HepG2 (cell line): ENCODE data around the gene GSS. TPM values are rescaled to one million over a fixed set of nuclear protein-coding genes. Genes with fewer than 3 reads are reported as not detected.

Experiments
- AGO1 ChIP-seq: fragments of 200-400 bp; formaldehyde crosslinking; IDR thresholded peaks from 2 replicates; pipeline ENCODE4 v1.6.1; 2017; ENCODE audit warnings: mild to moderate bottlenecking, low read depth, low read length, moderate library complexity; ENCODE audit not compliant: poor library complexity, severe bottlenecking
- CAMTA2 ChIP-seq: sonication (generic); formaldehyde crosslinking; IDR thresholded peaks from 2 replicates; pipeline ENCODE4 v1.4.0; 2020; ENCODE audit warnings: mild to moderate bottlenecking, missing genetic modification reagents, borderline replicate concordance
- CREM ChIP-seq, 2 experiments: sonication (generic) in 1 of 2; formaldehyde crosslinking in 1 of 2; IDR thresholded peaks; 2 replicates each; pipeline versions ENCODE4 v1.4.0 to v1.6.1; 2016 to 2020; ENCODE audit warnings: antibody characterized with exemption in 1 of 2, mild to moderate bottlenecking in 1 of 2, missing genetic modification reagents in 1 of 2
- HOXA9 ChIP-seq: sonication (generic); formaldehyde crosslinking; IDR thresholded peaks from 2 replicates; pipeline ENCODE4 v1.8.1; 2022; ENCODE audit warnings: missing genetic modification reagents, mild to moderate bottlenecking, moderate library complexity, borderline replicate concordance
- KDM2A ChIP-seq: sonication (generic); formaldehyde crosslinking; IDR thresholded peaks from 2 replicates; pipeline ENCODE4 v1.4.0; 2020; ENCODE audit warnings: low read depth, missing genetic modification reagents, borderline replicate concordance
- KDM5B ChIP-seq: sonication (generic); formaldehyde crosslinking; IDR thresholded peaks from 2 replicates; pipeline ENCODE4 v1.4.0; 2020; ENCODE audit warnings: missing genetic modification reagents, mild to moderate bottlenecking, borderline replicate concordance
- MBD4 ChIP-seq: IDR thresholded peaks from 2 replicates; pipeline ENCODE4 v1.6.1; 2012; ENCODE audit warnings: low read length, inconsistent platforms, borderline replicate concordance
- NR2F6 ChIP-seq, 2 experiments: IDR thresholded peaks; 2 replicates each; pipeline ENCODE4 v1.6.1; 2016; ENCODE audit warnings: antibody characterized with exemption in 1 of 2, mild to moderate bottlenecking in 1 of 2
- PHF8 ChIP-seq: sonication (generic); formaldehyde crosslinking; IDR thresholded peaks from 2 replicates; pipeline ENCODE4 v1.5.0; 2020; ENCODE audit warnings: missing genetic modification reagents
- ZNF274 ChIP-seq: sonication (generic); formaldehyde crosslinking; IDR thresholded peaks from 2 replicates; pipeline ENCODE4 v1.5.1; 2020; ENCODE audit warnings: mild to moderate bottlenecking, missing genetic modification reagents
- ZNF552 ChIP-seq: sonication (generic); formaldehyde crosslinking; IDR thresholded peaks from 2 replicates; pipeline ENCODE4 v1.9.0; 2022; ENCODE audit warnings: missing genetic modification reagents, mild to moderate bottlenecking, borderline replicate concordance
- ZNF780A ChIP-seq: sonication (generic); formaldehyde crosslinking; IDR thresholded peaks from 2 replicates; pipeline ENCODE4 v1.8.0; 2022; ENCODE audit warnings: mild to moderate bottlenecking, missing genetic modification reagents, moderate library complexity
- polyA plus RNA-seq, 8 experiments: library from polyadenylated mRNA; depleted of rRNA in 3 of 8; stranded (reverse) in 7 of 8; unstranded in 1 of 8; fragments of >200 nt; fragmentation: Illumina TruSeq in 4 of 8; extraction: Trizol in 4 of 8; gene quantifications; 2 replicates each; pipeline versions ENCODE4 v1.2.1 to v1.2.3, GENCODE V29; 2011 to 2016; ENCODE audit warnings: low read depth in 4 of 8, missing spikeins in 1 of 8, mixed read lengths in 1 of 8; ENCODE audit not compliant: insufficient read depth in 1 of 8
- total RNA-seq, 5 experiments: library from RNA; depleted of rRNA; stranded (reverse); fragments of >200 nt; fragmentation: Illumina TruSeq; extraction: Trizol; gene quantifications; 2 replicates each; pipeline ENCODE4 v1.2.3, GENCODE V29; 2016; ENCODE audit warnings: low read depth in 1 of 5
- TF ChIP-seq, protein P1 (sequence below): sonication (generic); formaldehyde crosslinking; IDR thresholded peaks from 2 replicates; pipeline ENCODE4 v1.5.1; 2020; ENCODE audit warnings: mild to moderate bottlenecking, missing genetic modification reagents, moderate library complexity
- TF ChIP-seq, protein P2 (sequence below): sonication (generic); formaldehyde crosslinking; IDR thresholded peaks from 2 replicates; pipeline ENCODE4 v1.4.0; 2020; ENCODE audit warnings: missing genetic modification reagents
- TF ChIP-seq, protein P3 (sequence below): sonication (generic); formaldehyde crosslinking; IDR thresholded peaks from 2 replicates; pipeline ENCODE4 v1.5.0; 2020; ENCODE audit warnings: mild to moderate bottlenecking, missing genetic modification reagents, moderate library complexity
- TF ChIP-seq, protein P4 (sequence below): sonication (generic); formaldehyde crosslinking; IDR thresholded peaks from 2 replicates; pipeline ENCODE4 v1.5.1; 2020; ENCODE audit warnings: mild to moderate bottlenecking, moderate library complexity, missing genetic modification reagents
- TF ChIP-seq, protein P5 (sequence below): IDR thresholded peaks from 2 replicates; pipeline ENCODE4 v1.6.1; 2016; ENCODE audit warnings: low read depth

GSS gene
- total and polyA plus RNA-seq, 2 of the 13 experiments (the other 11 are each of a cell fraction or from before 2014, with no cell fraction given), result 80.1 to 102 TPM

DNA sequence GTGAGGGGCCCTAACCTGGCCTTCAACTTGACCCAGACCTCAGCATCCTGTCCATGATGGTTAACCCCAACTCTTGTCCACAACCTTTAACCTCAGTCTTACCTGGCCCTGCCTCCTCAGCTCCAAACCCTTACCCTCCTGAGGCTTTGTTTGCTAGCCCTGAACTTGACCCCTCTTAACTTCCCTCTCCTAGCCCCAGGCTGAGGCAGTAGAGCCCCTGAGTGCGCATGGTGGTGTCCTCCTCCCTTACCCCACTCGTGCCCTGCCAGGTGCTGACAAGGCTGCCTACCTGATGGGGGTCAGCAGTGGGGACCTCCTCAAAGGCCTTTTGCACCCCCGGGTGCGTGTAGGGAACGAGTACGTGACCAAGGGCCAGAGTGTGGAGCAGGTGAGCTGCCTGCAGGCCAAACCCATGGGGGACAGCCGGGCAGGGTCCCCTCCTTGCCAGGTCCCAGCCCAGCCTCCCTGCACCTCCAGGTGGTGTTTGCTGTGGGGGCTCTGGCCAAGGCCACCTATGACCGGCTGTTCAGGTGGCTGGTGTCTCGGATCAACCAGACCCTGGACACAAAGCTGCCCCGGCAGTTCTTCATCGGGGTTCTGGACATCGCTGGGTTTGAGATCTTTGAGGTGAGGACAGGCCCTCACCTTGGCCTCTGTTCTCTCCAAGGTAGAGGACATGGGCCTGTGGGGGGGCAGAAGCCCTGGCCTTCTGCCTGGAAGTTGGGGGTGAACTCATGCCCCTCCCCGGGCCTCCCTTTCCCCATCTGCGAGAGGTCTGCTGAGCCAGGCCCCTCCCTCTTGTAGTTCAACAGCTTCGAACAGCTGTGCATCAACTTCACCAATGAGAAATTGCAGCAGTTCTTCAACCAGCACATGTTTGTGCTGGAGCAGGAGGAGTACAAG, 31.9 kb upstream of the GSS start (continued):
- TF ChIP-seq PHF8 (CRISPR knock-in tag) (0 out of 2 replicates have a peak, but pooled peaks have one; percentile 25), KDM5B (CRISPR knock-in tag) (peak; percentile 26; the same call in 1 of the 2 replicates), CREM (IDR thresholded peaks at IDR 0.05) (no peak), CREM (CRISPR knock-in tag; IDR thresholded peaks at IDR 0.05) (no peak), AGO1 (peak; percentile 40), NR2F6 (IDR thresholded peaks at IDR 0.05) (peak; percentile 67), NR2F6 (CRISPR knock-in tag; IDR thresholded peaks at IDR 0.05) (no peak), CAMTA2 (CRISPR knock-in tag) (no peak), ZNF552 (CRISPR knock-in tag) (no peak), MBD4 (no peak), HOXA9 (CRISPR knock-in tag) (peak; percentile 71; the same call in 1 of the 2 replicates), ZNF274 (CRISPR knock-in tag) (0 out of 2 replicates have a peak, but pooled peaks have one; percentile 17), KDM2A (CRISPR knock-in tag) (peak; percentile 64), ZNF780A (CRISPR knock-in tag) (0 out of 2 replicates have a peak, but pooled peaks have one; percentile 10)
- TF ChIP-seq, protein P1, sequence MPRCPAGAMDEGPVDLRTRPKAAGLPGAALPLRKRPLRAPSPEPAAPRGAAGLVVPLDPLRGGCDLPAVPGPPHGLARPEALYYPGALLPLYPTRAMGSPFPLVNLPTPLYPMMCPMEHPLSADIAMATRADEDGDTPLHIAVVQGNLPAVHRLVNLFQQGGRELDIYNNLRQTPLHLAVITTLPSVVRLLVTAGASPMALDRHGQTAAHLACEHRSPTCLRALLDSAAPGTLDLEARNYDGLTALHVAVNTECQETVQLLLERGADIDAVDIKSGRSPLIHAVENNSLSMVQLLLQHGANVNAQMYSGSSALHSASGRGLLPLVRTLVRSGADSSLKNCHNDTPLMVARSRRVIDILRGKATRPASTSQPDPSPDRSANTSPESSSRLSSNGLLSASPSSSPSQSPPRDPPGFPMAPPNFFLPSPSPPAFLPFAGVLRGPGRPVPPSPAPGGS (CRISPR knock-in tag), result peak; percentile 69; the same call in 1 of the 2 replicates
- TF ChIP-seq, protein P2, sequence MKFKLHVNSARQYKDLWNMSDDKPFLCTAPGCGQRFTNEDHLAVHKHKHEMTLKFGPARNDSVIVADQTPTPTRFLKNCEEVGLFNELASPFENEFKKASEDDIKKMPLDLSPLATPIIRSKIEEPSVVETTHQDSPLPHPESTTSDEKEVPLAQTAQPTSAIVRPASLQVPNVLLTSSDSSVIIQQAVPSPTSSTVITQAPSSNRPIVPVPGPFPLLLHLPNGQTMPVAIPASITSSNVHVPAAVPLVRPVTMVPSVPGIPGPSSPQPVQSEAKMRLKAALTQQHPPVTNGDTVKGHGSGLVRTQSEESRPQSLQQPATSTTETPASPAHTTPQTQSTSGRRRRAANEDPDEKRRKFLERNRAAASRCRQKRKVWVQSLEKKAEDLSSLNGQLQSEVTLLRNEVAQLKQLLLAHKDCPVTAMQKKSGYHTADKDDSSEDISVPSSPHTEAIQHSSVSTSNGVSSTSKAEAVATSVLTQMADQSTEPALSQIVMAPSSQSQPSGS (CRISPR knock-in tag), result 0 out of 2 replicates have a peak, but pooled peaks have one; percentile 15
- TF ChIP-seq, protein P3, sequence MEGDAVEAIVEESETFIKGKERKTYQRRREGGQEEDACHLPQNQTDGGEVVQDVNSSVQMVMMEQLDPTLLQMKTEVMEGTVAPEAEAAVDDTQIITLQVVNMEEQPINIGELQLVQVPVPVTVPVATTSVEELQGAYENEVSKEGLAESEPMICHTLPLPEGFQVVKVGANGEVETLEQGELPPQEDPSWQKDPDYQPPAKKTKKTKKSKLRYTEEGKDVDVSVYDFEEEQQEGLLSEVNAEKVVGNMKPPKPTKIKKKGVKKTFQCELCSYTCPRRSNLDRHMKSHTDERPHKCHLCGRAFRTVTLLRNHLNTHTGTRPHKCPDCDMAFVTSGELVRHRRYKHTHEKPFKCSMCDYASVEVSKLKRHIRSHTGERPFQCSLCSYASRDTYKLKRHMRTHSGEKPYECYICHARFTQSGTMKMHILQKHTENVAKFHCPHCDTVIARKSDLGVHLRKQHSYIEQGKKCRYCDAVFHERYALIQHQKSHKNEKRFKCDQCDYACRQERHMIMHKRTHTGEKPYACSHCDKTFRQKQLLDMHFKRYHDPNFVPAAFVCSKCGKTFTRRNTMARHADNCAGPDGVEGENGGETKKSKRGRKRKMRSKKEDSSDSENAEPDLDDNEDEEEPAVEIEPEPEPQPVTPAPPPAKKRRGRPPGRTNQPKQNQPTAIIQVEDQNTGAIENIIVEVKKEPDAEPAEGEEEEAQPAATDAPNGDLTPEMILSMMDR (CRISPR knock-in tag), result no peak
- TF ChIP-seq, protein P4, sequence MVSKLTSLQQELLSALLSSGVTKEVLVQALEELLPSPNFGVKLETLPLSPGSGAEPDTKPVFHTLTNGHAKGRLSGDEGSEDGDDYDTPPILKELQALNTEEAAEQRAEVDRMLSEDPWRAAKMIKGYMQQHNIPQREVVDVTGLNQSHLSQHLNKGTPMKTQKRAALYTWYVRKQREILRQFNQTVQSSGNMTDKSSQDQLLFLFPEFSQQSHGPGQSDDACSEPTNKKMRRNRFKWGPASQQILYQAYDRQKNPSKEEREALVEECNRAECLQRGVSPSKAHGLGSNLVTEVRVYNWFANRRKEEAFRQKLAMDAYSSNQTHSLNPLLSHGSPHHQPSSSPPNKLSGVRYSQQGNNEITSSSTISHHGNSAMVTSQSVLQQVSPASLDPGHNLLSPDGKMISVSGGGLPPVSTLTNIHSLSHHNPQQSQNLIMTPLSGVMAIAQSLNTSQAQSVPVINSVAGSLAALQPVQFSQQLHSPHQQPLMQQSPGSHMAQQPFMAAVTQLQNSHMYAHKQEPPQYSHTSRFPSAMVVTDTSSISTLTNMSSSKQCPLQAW (CRISPR knock-in tag), result no peak
- TF ChIP-seq, protein P5, sequence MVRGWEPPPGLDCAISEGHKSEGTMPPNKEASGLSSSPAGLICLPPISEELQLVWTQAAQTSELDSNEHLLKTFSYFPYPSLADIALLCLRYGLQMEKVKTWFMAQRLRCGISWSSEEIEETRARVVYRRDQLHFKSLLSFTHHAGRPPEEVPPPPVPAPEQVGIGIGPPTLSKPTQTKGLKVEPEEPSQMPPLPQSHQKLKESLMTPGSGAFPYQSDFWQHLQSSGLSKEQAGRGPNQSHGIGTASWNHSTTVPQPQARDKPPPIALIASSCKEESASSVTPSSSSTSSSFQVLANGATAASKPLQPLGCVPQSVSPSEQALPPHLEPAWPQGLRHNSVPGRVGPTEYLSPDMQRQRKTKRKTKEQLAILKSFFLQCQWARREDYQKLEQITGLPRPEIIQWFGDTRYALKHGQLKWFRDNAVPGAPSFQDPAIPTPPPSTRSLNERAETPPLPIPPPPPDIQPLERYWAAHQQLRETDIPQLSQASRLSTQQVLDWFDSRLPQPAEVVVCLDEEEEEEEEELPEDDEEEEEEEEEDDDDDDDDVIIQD (CRISPR knock-in tag), result no peak
